H1 (cell line): ENCODE data around the gene CIITA. TPM values are rescaled to one million over a fixed set of nuclear protein-coding genes. Genes with fewer than 3 reads are reported as not detected.
A peak's percentile ranks its signal among the peaks of the same experiment; 100 is the strongest.

Experiments used
- CTCF ChIA-PET: fragments of 300-600 bp; sonication (Branson Sonifier 250); formaldehyde crosslinking; loops from one replicate; lab custom pipeline; 2021; ENCODE audit not compliant: partially characterized antibody; lab: Charles Lee
- POLR2A ChIA-PET: fragments of 300-600 bp; sonication (Branson Sonifier 250); formaldehyde crosslinking; loops from one replicate; lab custom pipeline; 2021; ENCODE audit warnings: inconsistent platforms; ENCODE audit not compliant: partially characterized antibody; lab: Charles Lee
- DNase-seq, 2 experiments: peaks; one replicate each; pipeline versions ENCODE4 v3.0.0 to v3.0.0-alpha.2; 2010 to 2022; ENCODE audit warnings: low spot score in 2 of 2, low read depth in 1 of 2, mixed read lengths in 1 of 2
- FAIRE-seq: peaks from 2 replicates; lab custom pipeline; 2011; peaks lifted over from hg19 to GRCh38; lab: Jason Lieb, UNC
- H2AFZ ChIP-seq: 2 replicates; pipeline ENCODE4 v1.8.1; 2012; ENCODE audit warnings: low read length, inconsistent platforms
- H2AK5ac ChIP-seq: 2 replicates; pipeline ENCODE4 v1.6.1; 2013; ENCODE audit warnings: low read depth, low read length
- H2BK120ac ChIP-seq: replicated peaks from 2 replicates; pipeline ENCODE3; 2013; ENCODE audit warnings: low read depth, low read length, inconsistent platforms
- H2BK12ac ChIP-seq: 2 replicates; pipeline ENCODE4 v1.6.1; 2013; ENCODE audit warnings: low read depth, low read length
- H2BK15ac ChIP-seq: 2 replicates; pipeline ENCODE4 v1.6.1; 2013; ENCODE audit warnings: low read length
- H2BK20ac ChIP-seq: 2 replicates; pipeline ENCODE4 v1.6.1; 2013; ENCODE audit warnings: low read length
- H2BK5ac ChIP-seq: 2 replicates; pipeline ENCODE4 v1.6.1; 2013; ENCODE audit warnings: low read depth, low read length
- H3K14ac ChIP-seq: 2 replicates; pipeline ENCODE4 v1.6.1; 2013; ENCODE audit warnings: inconsistent platforms; ENCODE audit not compliant: insufficient read length
- H3K18ac ChIP-seq: 2 replicates; pipeline ENCODE4 v1.6.1; 2013; ENCODE audit warnings: low read length; ENCODE audit errors: extremely low read depth
- H3K23ac ChIP-seq: 2 replicates; pipeline ENCODE4 v1.6.1; 2013; ENCODE audit warnings: inconsistent platforms; ENCODE audit not compliant: insufficient read length
- H3K23me2 ChIP-seq: 2 replicates; pipeline ENCODE4 v1.6.1; 2013; ENCODE audit warnings: low read depth, low read length
- H3K27ac ChIP-seq: 2 replicates; pipeline ENCODE4 v1.6.1; 2011; ENCODE audit warnings: low read depth, low read length, inconsistent platforms
- H3K27me3 ChIP-seq, 4 experiments: replicated peaks in 1 of 4; 1 replicate in 1 of 4; 2 replicates in 3 of 4; pipeline versions ENCODE4 v1.6.1 to v1.8.1; 2011 to 2013; ENCODE audit warnings: low read length in 3 of 4, mild to moderate bottlenecking in 3 of 4, inconsistent platforms in 2 of 4, mixed read lengths in 2 of 4, moderate library complexity in 1 of 4; ENCODE audit not compliant: control insufficient read depth in 3 of 4, insufficient read depth in 3 of 4; ENCODE audit errors: extremely low read depth in 1 of 4
- H3K36me3 ChIP-seq, 4 experiments: 2 replicates each; pipeline versions ENCODE4 v1.6.1 to v1.8.1; 2011 to 2013; ENCODE audit warnings: mild to moderate bottlenecking in 4 of 4, low read length in 3 of 4, moderate library complexity in 2 of 4, control low read depth in 1 of 4, inconsistent platforms in 1 of 4; ENCODE audit not compliant: insufficient read depth in 4 of 4, control insufficient read depth in 2 of 4
- H3K4ac ChIP-seq: replicated peaks from 2 replicates; pipeline ENCODE3; 2013; ENCODE audit warnings: low read length, low read depth, mixed read lengths, inconsistent platforms; ENCODE audit not compliant: insufficient read length
- H3K4me1 ChIP-seq, 4 experiments: replicated peaks in 1 of 4; 1 replicate in 1 of 4; 2 replicates in 3 of 4; pipeline versions ENCODE4 v1.6.1 to v1.8.1; 2011 to 2013; ENCODE audit warnings: low read length in 3 of 4, inconsistent platforms in 2 of 4, mixed read lengths in 1 of 4; ENCODE audit not compliant: insufficient read depth in 4 of 4, control insufficient read depth in 3 of 4
- H3K4me2 ChIP-seq, 2 experiments: 2 replicates each; pipeline versions ENCODE4 v1.6.1 to v1.8.1; 2011 to 2013; ENCODE audit warnings: low read depth in 2 of 2, low read length in 2 of 2, control low read depth in 1 of 2, inconsistent platforms in 1 of 2, mild to moderate bottlenecking in 1 of 2; ENCODE audit not compliant: insufficient read depth in 1 of 2
- H3K4me3 ChIP-seq, 4 experiments: fragments of 200-600, 300-600 bp in 1 of 4; sonication (generic), shearing (Covaris generic), sonication (Bioruptor Twin) in 1 of 4; 2 replicates each; pipeline versions ENCODE4 v1.5.1 to v1.8.1; 2011 to 2016; ENCODE audit warnings: low read length in 4 of 4, low read depth in 3 of 4, control low read depth in 2 of 4, inconsistent platforms in 2 of 4, mild to moderate bottlenecking in 2 of 4, mixed read lengths in 1 of 4, moderate library complexity in 1 of 4; ENCODE audit not compliant: insufficient read depth in 2 of 4; ENCODE audit errors: extremely low read depth in 1 of 4
- H3K56ac ChIP-seq: replicated peaks from 2 replicates; pipeline ENCODE3; 2013; ENCODE audit warnings: low read depth, mild to moderate bottlenecking, mixed read lengths, low read length, inconsistent platforms; ENCODE audit not compliant: insufficient read length
- H3K79me1 ChIP-seq: 2 replicates; pipeline ENCODE4 v1.6.1; 2013; ENCODE audit warnings: low read depth, low read length, control low read depth
- H3K79me2 ChIP-seq, 2 experiments: 2 replicates each; pipeline versions ENCODE4 v1.6.1 to v1.8.1; 2012 to 2013; ENCODE audit warnings: low read length in 2 of 2, mild to moderate bottlenecking in 2 of 2, inconsistent platforms in 1 of 2; ENCODE audit not compliant: insufficient read depth in 2 of 2, control insufficient read depth in 1 of 2
- H3K9ac ChIP-seq, 4 experiments: replicated peaks in 1 of 4; 1 replicate in 1 of 4; 2 replicates in 3 of 4; pipeline versions ENCODE4 v1.6.1 to v1.8.1; 2011 to 2013; ENCODE audit warnings: low read depth in 3 of 4, low read length in 3 of 4, control low read depth in 2 of 4, mild to moderate bottlenecking in 2 of 4, moderate library complexity in 2 of 4, inconsistent platforms in 1 of 4; ENCODE audit errors: extremely low read depth in 1 of 4
- H3K9me3 ChIP-seq, 2 experiments: 2 replicates each; pipeline versions ENCODE4 v1.6.1 to v1.8.1; 2012 to 2013; ENCODE audit warnings: mild to moderate bottlenecking in 2 of 2, moderate library complexity in 2 of 2, control low read depth in 1 of 2, inconsistent platforms in 1 of 2, low read depth in 1 of 2, low read length in 1 of 2, mixed read lengths in 1 of 2; ENCODE audit not compliant: insufficient read depth in 2 of 2
- H4K20me1 ChIP-seq, 2 experiments: replicated peaks in 1 of 2; 2 replicates each; pipeline versions ENCODE3 to v1.8.1; 2011 to 2013; ENCODE audit warnings: inconsistent platforms in 2 of 2, low read length in 2 of 2, mild to moderate bottlenecking in 1 of 2; ENCODE audit not compliant: insufficient read depth in 2 of 2, control insufficient read depth in 1 of 2
- H4K5ac ChIP-seq: 2 replicates; pipeline ENCODE4 v1.6.1; 2013; ENCODE audit warnings: low read length, low read depth, mixed read lengths, inconsistent platforms; ENCODE audit not compliant: insufficient read length
- H4K8ac ChIP-seq: 2 replicates; pipeline ENCODE4 v1.8.0; 2013; ENCODE audit warnings: mild to moderate bottlenecking, moderate library complexity, low read length, inconsistent platforms; ENCODE audit not compliant: insufficient read depth; ENCODE audit errors: extremely low read depth
- H4K91ac ChIP-seq: replicated peaks from 2 replicates; pipeline ENCODE3; 2013; ENCODE audit warnings: low read length, mixed read lengths, inconsistent platforms; ENCODE audit not compliant: insufficient read length
- BCL11A ChIP-seq, 2 experiments: IDR thresholded peaks; one replicate each; pipeline ENCODE4 v1.6.1; 2011; ENCODE audit warnings: low read depth in 2 of 2, low read length in 2 of 2, mild to moderate bottlenecking in 2 of 2
- CTBP2 ChIP-seq: IDR thresholded peaks from 2 replicates; pipeline ENCODE4 v1.7.0; 2011; ENCODE audit warnings: borderline replicate concordance, mild to moderate bottlenecking, moderate library complexity, mixed read lengths, low read length; ENCODE audit not compliant: insufficient read depth, insufficient read length
- CTCF ChIP-seq, 3 experiments: IDR thresholded peaks; 1 replicate in 2 of 3; 2 replicates in 1 of 3; pipeline versions ENCODE4 v1.5.1 to v1.6.1; 2011; ENCODE audit warnings: low read length in 3 of 3, mild to moderate bottlenecking in 3 of 3, inconsistent platforms in 2 of 3, low read depth in 1 of 3, moderate library complexity in 1 of 3; ENCODE audit not compliant: insufficient read depth in 1 of 3; ENCODE audit errors: control extremely low read depth in 1 of 3
- EZH2 ChIP-seq: fragments of 200-600 bp; sonication (generic); IDR thresholded peaks from 2 replicates; pipeline ENCODE4 v1.7.1; 2012; ENCODE audit warnings: low read depth, mild to moderate bottlenecking, moderate library complexity, low read length, inconsistent platforms; ENCODE audit not compliant: severe bottlenecking
- MAFK ChIP-seq: IDR thresholded peaks from 2 replicates; pipeline ENCODE4 v1.6.1; 2012; ENCODE audit warnings: low read depth, mild to moderate bottlenecking, improper control_type of control experiment, low read length
- PHF8 ChIP-seq: fragments of 200-600 bp; sonication (generic); conservative IDR thresholded peaks from 2 replicates; pipeline ENCODE4 v1.7.1; 2012; ENCODE audit warnings: low read depth, mild to moderate bottlenecking, inconsistent platforms, low read length, moderate library complexity
- POLR2AphosphoS5 ChIP-seq: IDR thresholded peaks from 2 replicates; pipeline ENCODE4 v1.6.1; 2011; ENCODE audit warnings: low read depth, low read length
- TBP ChIP-seq: IDR thresholded peaks from 2 replicates; pipeline ENCODE4 v1.6.1; 2011; ENCODE audit warnings: low read depth, low read length, improper control_type of control experiment
- WGBS, 2 experiments: shearing (Covaris generic) in 1 of 2; methylation state at CpG; one replicate each; pipeline versions ENCODE4 v1.1.6 to v1.1.7; 2013 to 2015; ENCODE audit warnings: low lambda C conversion rate in 2 of 2, mixed read lengths in 2 of 2, inconsistent platforms in 1 of 2, low coverage in 1 of 2, missing lambda C conversion rate in 1 of 2; ENCODE audit not compliant: insufficient replicate concordance in 2 of 2, insufficient coverage in 1 of 2, insufficient read length in 1 of 2; ENCODE audit errors: extremely low coverage in 1 of 2, missing lambda C conversion rate in 1 of 2; 5-methylcytosine and 5-hydroxymethylcytosine counted together
- polyA plus RNA-seq, 7 experiments: library from polyadenylated mRNA; depleted of rRNA in 3 of 7; stranded (reverse) in 5 of 7; unstranded in 2 of 7; fragments of >200 nt in 5 of 7; fragments of 200-250 nt in 2 of 7; gene quantifications; 1 replicate in 5 of 7; 2 replicates in 1 of 7; 4 replicates in 1 of 7; pipeline versions ENCODE4 v1.2.1 to v1.2.3, GENCODE V29; 2011 to 2013; ENCODE audit warnings: missing spikeins in 2 of 7, mixed read lengths in 2 of 7
- total RNA-seq: library from RNA; stranded (reverse); fragmentation: NEBNext Ultra II Directional; extraction: Animal tissue kit (Norgen Biotek cat#: 25700); gene quantifications from 2 replicates; pipeline ENCODE4 v1.2.1, GENCODE V29; 2021

Gene CIITA
- total and polyA plus RNA-seq, 2 of the 8 experiments (the other 6 are each of a cell fraction or from before 2014, with no cell fraction given), result 0.07 to 0.17 TPM

GRCh38 chr16:10933865-10934264 is 56.9 kb downstream of the CIITA start:
- H4K20me1 ChIP-seq, result peaks cover 14 to 20% of the 10 kb centered on the region in 2 experiments
- peaks cover 8% of the 10 kb centered on the region for H3K79me1 ChIP-seq
- CTCF ChIA-PET, result interaction anchor here (1.2 to 1.3 kb wide), 2 partner anchors 191 to 196 kb away, joined by 3 to 4 read pairs; no protein-coding TSS in a partner anchor

More at GRCh38 chr16:10933865-10934264, 56.9 kb downstream of the CIITA start:
- Histone ChIP-seq H3K23ac (no peak overlapping the region), H3K4me2 (no peak overlapping the region), H3K36me3 (peaks cover 0 to 3% (median 2%) of the 10 kb centered on the region in 4 experiments; a peak in 4 of 8 replicates), H4K8ac (no peak overlapping the region), H3K27me3 (no peaks in the 10 kb centered on the region), H2AK5ac (no peak overlapping the region), H4K5ac (no peak overlapping the region), H3K56ac (no peak overlapping the region), H2AFZ (no peak overlapping the region), H3K23me2 (no peaks in the 10 kb centered on the region), H3K9ac (no peak overlapping the region), H2BK15ac (no peak overlapping the region), H2BK12ac (no peak overlapping the region), H2BK5ac (no peak overlapping the region)
- POLR2A ChIA-PET, result no interaction called here
- TF ChIP-seq EZH2 (no peak), POLR2AphosphoS5 (no peak), CTBP2 (no peak), CTCF (IDR thresholded peaks at IDR 0.05; ENCODE audit: control extremely low read depth in 1 of 3, insufficient read depth in 1 of 3, low read depth in 1 of 3, low read length in 3 of 3) (peak in 1 of 3 experiments; percentile 6; a peak in 1 of 4 replicates), PHF8 (no peak), MAFK (no peak), BCL11A (IDR thresholded peaks at IDR 0.05; ENCODE audit: low read depth in 2 of 2, low read length in 2 of 2) (no peak), TBP (no peak)
- TF ChIP-seq, all 59 proteins: peak for 1
- no peak overlapping the region for H3K4me3 ChIP-seq
- H3K14ac ChIP-seq, result no peak overlapping the region
- no peaks in the 10 kb centered on the region for H3K4me1 ChIP-seq
- H3K79me2 ChIP-seq, result peaks cover 0 to 10% of the 10 kb centered on the region in 2 experiments; a peak in 1 of 4 replicates
- H3K4ac ChIP-seq, result no peak overlapping the region
- H2BK120ac ChIP-seq, result no peak overlapping the region
- no peak for DNase-seq
- no peak overlapping the region for H4K91ac ChIP-seq
- no peak overlapping the region for H3K18ac ChIP-seq
- FAIRE-seq, result no peak
- no peak overlapping the region for H3K27ac ChIP-seq
- H3K9me3 ChIP-seq, result no peaks in the 10 kb centered on the region
- no peak overlapping the region for H2BK20ac ChIP-seq
- 86% methylated on average over 8 of the region's 8 CpGs; no CpG with 5 or more reads in 1 of the 2 experiments for WGBS, 2 experiments
